NCI-H1417 (cell line): ENCODE data around the gene CCDC27.

Experiments
- DNase-seq, 3 experiments: peaks; one replicate each; lab custom pipeline; 2025; lab: John Stamatoyannopoulos, UW

Gene CCDC27

DNA sequence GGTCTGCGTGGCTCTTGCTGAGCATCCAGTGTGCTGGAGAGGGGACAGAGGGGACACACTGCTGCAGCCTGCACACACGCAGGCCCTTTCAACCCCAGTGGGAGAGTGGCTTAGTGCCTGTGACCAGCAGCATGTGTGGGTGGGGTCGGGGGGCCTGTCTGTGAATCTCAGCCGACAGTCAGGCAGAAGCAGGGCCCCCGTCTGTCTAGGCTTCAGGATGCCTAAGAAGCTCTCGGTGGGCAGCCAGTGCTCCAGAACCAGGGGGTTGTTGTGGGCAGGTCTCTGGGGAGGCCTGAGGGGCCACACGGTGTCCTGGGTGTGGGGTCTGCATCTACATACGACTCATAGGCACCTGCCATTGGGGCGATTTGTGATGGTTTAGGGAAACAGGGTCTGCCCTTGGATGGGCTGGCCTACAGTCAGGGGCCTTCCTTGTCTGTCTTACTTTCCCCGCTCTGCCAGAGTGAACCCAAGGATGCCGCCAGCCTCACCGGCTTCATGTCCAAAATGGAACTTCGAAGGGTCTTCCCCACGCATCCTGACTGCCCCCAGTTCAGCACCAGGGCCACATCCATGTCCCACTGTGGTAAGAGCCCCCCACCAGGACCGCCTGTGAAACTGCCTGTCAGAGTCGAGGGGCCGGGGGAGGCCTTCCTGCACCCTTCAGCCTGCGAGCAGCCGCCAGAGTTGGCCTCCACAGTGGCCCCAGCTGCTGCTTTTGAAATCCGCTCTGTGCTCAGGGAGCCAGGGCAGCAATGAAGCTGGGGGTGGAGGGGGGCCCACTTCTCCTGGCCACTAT, 1.6 kb downstream of the CCDC27 start:
- DNase-seq: no peak

DNA sequence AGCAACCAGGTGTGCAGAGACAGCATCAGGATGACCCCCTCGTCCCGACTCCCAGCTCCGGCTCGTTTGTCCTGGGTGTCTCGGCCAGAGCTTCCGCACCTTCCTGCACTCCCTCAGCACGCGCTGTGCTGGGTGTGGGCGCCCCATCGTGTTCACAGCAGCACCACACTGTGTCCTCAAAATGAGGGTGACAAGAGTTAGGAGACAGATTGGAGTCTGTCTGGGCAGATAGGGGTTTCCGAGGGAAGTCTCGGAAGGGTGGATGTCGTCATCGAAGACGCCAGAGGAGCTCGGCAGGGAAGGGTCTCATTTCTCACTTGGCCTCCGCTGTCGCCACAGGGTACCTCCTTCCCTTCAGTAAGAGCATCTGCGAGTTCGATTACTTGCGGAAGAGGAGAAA, 4.1 kb downstream of the CCDC27 start:
- DNase-seq: no peak

DNA sequence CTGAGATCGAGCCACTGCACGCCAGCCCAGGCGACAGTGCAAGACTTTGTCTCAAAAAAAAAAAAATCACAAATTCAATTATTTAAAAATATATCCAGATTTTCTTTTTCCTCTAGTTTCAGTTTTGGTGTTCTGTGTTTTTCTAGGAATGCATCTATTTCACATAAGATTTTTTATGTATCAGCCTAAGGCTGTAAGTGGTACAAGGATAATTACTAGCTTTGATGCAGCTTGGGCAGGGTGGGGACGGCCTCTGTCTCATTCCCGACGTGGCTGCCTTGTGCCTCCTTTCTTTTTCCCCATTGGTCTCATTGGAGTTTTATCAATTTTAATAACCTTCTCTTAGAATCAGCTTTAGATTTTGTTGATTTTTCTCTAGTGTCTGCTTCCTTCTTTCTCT, 6.9 kb downstream of the CCDC27 start:
- DNase-seq: no peak

DNA sequence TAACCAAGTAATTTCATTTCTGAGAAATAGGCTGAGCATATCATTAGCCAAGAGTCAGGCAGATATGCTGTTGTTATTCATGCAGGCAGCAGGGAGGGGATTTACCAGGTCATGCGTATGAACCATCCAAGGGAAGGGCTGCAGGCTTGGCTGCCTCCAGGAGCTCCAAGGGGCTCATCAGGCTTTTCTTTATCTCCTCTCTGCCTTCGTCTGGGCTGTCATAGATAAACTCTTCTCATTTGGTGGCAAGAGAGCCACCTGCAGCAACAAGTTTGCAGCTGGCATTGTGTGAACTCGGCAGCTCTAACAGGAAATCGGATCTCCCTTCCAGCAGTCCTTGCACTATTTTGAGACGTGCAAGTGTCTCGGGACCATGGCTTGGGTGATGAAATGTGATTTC, 7.5 kb downstream of the CCDC27 start:
- DNase-seq: no peak

DNA sequence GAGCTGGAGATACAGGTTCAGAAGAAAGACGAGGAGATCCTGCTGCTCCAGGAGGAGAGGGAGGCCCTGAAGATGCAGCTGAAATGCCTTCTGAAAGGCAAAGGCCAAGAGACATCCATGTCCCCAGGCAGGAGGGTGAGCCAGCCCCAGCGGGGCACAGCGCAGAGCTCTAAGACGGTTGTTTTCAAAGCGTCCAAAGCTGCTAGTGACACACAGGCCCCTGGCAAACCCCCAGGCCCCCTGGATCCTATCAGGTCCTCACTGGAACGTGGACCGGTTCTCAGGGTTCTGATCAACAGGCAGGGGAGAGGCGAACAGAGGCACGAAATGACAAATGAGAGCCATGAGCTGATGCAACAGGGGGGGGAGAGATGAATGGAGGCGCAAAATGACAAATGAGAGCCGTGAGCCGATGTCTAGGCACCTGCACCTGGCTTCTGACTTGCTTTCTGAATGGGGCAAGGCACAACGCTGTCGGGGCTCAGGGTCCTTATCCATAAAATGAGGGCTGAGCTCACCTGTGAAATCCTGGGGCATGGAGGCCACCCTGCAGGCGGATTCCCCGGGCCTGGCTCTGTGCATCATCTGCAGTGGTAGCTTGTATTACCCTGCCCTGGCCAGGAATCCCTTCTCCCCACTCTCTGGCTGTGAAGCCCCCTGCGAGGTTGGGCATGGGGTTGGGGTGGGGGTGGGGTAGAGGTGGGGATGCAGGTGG, 9.2 kb downstream of the CCDC27 start:
- DNase-seq: no peak

DNA sequence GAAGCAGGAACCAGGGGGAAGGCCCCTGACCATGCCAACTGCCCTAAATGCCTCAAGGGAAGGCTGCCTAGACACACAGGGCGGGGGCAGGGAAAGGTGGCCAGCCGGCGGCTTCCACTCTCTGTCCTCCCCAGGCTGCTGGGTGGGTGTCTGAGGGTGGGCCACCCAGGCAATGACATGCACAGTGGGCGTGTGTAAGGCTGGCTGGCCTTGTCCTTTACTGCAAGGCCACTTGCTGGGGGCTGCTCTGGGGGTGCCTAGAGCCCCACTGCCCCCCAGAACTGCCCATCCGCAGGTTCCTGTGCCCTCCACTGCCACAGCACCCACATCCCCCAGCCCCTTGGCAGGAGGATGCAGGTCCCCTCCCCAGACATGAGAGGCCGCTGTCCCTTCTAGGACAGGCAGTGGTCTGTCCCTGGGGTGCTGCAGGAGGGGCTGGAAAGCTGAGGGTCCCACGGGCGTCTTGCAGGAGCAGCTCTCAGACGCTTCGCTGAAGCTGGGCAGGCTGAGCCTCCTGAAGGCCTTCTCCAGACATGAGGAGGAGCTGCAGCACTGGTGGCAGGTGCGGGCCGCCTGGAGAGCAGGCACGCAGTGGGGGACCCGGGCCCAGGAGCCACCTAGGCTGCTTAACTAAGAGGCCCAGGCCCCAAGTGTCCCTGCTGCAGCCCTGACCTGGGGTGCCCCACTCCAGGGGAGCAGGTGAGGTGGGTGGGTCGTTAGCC, 10.1 kb downstream of the CCDC27 start:
- DNase-seq: no peak

DNA sequence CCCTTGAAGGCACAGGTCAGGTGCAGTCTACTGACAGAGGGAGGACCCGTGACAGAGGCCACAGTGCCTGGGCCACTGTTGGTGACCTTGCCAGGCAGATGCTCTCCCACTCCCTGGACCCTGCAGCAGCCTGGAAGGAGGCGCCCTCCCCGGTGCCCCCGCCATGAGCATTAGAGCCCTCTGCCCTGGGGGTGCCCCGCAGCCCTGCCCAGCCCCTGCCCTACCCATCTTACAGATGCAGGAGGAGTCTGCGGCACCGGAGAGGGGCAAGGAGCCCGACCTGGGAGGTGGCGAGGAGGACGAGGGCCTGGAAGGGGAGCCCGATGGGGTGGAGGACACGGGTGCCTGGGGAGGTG, 10.6 kb downstream of the CCDC27 start:
- DNase-seq: no peak

DNA sequence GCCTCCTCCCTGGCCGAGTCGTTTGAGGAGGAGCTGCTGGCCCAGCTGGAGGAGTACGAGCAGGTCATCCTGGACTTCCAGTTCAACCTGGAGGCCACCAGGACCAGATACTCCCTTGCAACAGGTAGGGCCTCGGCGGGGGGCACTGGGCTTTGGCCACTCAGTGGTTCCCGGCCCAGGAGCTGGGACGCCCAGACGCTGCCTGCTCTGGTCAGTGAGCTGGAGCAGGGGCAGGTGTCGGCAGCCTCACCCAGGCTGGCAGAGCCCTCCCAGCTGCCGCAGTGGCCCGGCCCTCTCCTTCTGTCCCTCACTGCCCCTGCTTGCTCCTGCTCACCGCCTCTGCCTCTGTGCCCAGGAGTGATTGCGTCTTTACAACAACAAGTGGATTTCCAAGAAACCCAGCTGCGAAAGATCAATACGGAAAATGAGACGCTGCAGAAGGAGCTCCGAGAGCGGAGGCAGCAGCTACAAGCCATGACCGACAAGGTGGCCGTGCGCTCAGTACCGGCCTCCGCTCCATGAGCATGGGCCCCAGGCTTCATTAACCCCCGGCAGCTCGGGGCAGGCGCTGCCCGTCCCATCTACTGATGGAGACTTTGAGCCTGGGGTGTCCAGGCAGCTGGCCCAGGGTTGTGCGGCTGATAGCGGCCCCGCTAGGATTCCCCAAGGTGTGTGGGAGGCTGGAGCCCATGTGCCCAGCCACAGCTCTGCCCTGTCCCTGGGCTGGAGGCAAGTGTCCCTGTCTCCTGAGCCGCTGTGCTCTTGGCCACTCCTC, 11.3 kb downstream of the CCDC27 start:
- DNase-seq: no peak

DNA sequence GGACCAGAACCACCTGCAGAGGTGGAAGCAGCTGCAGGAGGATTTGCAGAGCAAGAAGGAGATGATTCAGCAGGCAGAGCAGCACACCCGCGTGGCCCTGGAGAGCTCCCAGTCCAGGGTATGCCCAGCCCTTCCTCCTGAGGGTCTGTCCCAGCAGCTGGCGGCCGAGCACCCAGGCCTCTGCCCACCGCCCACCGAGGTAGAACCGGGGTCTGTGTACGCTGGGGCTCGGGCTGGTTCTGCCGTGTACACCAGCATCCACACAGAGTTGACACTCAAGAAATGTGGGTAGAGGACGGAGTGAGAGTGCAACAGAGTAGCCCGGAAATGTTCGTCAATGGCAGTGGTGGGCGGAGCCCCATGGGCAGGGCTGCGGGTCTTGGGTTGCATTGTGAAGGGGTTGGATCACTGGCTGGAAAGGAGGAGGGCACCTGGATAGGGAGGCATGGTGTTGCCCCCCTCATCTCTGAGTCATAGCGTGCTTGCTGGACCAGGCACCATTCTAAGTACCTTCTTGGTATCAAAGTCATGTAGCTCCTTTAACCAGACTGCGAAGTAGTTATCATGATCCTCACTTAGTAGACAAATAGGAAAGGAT, 15.2 kb downstream of the CCDC27 start:
- no peak for DNase-seq

DNA sequence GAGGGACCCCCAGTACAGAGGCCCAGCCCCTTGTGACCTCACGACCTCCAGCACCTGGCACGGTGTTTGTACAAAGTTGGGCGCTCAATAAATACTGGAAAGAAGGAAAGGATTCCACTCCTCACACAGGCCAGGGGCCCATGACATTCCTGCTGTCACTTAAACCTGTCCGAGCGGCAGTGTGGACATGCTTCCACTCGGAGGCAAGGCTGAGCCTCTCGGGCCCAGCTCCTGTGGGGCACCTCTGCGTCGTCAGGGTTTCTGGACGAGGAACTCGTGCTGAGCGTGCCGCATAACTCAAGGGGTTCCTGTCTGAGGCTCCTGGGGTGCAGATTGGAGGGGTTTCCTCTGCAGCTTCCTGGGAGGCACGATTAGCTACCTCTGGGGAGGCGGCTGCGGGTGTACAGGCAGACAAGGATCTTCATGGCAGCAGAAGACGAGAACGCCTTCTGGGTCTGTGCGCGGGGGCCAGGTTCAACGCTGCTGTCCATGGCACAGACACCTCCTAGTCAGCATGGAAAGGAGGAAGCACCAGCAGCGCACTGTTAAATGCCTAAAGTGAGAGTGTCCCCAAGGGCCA, 16.7 kb downstream of the CCDC27 start:
- DNase-seq: no peak

DNA sequence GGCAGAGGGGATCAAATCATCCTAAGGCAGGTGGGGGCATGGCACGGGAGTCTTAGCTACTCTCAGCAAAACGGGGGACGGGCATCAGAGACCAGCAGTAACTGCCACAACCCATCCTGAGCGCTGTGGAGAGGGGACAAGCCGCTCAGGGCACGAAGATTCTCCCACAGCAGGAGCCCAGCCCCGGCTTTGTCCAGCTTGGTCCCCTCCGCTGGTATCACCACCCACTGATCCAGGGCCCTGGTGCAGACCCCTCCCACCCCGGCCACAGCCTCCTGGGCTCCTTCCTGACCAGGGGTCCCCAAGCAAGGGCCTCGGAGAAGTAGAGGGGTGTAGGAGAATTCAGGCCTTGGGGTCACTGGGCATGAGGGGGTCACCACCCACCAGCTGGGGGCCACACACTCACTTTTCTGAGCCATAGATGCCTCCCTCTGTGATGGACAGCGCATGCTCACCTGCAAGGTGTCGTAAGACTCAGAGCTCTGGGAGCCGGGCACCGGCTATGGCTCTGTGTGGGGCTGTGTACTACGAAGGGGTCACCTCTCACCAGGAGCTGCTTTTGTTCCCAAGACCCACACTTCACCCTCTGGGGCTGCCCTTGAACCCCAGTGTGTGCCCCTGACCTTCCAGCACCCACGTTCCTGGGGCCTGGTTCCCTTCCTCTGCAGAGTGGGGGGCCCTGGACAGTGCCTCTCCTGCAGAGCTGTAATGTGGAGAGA, 18.0 kb downstream of the CCDC27 start:
- no peak for DNase-seq

DNA sequence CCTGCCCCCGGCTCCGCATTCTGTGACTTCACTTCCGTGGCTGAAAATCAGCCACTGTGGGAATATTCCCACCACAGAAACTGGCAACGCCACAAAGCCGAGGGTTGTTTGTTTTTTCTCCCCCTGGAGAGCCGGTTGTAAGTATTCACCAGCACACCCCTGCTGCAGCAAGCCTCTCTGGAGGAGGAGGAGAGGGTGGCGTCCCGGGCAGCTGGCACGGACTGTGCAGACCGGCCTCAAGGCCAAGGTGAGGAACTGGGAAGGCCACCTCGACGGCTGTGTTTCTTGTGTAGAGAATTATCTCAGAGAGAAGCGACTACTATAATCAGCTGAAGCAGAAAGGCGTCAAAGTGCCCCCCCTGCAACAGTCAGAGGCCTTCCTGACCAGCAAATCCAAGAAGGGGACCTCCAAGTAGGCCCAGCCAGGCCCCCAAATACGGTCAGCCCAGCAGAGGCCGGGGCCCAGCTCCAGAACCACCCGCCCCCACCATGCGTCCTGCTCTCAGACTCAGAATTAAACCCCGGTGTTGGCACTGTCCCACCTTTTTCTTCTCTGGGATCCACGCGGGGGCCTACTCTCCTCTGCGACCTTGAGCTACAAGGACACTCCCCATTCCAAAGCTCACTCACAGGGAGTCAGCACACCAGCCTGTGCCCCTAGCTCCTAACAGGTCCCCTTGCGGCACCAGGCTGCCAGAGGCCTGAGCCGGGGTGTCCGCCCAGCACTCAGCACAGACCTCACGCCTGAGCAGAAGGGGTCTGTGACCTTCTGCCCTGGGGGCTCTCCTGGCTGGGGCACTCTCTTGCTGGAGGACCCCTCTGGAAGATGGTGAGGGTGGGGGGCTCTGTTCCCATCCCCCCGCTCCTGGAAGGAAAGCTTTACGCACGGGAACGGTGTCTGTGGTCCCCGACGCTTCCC, 19.1 kb downstream of the CCDC27 start:
- DNase-seq: peak in 2 of 3 experiments; percentile 44 to 49

DNA sequence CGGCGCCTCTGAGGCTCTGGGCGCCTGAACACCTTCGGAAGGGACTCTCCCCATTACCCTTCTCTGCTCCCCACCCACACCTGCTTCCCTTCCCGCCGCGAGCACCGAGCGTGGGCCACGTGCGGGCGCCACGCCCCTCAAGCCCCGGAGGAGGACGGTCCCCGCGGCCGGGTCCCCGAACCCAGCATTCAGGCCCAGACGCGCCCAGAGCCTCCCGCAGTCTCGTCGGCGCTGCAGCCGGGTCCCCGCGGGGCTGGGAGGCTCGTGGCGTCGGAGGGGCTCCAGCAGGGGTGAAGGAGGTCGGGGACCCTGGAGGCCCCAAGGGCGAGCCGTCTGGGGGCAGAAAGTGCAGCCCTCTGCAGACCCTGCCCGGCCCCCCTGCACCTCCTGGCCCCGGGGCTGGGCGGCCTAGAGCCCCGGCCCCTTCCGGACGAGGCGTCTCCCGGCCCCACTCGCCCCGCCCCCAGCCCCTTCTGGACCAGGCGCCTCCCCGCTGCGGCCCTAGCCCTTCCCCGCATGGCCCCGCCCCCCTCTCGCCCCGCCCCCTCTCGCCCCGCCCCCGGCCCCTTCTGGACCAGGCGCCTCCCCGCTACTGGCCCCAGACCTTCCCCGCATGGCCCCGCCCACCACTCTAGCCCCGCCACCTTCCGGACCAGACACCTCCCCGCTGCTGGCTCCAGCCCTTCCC, 19.9 kb downstream of the CCDC27 start:
- DNase-seq: peak; percentile 67 to 85 (median 81)

DNA sequence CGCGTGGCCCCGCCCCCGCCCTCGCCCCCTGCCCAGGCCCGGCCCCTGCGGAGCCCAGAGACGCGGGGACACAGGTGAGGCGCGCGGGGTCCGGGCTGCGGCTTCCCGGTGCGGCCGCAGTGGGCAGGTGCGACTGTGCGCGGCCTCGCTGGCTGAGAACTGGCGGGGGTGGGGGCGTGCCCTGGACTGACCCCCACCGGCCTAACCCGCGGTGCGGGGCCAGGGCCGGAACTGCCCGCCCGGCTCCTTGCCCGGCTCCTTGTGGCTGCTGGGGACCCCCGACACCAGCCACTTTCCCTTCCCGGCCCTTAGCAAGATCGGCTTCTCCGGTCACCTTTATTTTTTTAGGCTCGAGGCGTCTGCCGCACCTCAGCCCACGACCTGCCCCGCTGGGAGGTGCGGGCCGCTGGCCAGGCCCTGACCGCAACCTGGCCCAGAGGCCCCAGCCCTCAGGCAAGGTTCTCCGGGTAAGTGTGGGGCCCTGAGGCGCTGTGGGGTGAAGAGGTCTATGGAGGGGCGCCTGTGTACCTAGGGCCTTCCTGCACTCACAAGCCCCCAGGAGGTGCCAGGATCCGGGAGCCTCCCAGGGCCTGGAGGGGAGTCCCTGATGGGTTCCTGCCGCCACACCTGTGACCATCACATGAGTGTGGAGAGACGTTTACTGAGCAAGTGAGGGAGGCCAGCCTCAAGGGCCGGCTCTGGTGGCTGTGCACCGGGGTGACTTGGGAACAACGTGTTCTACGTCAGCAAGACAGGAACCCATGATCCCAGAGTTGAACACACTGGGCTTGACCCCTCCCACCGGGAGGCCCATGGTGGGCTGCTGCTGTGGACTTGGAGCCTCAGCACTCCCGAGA, 20.7 kb downstream of the CCDC27 start, which contains the start of gene SMIM1:
Gene SMIM1, plus strand, starts transcription at position 35 of the 857 bp plus-strand sequence. CDS start 2,625 bp downstream, outside the sequence.
- DNase-seq: peak in 2 of 3 experiments; percentile 17 to 28

DNA sequence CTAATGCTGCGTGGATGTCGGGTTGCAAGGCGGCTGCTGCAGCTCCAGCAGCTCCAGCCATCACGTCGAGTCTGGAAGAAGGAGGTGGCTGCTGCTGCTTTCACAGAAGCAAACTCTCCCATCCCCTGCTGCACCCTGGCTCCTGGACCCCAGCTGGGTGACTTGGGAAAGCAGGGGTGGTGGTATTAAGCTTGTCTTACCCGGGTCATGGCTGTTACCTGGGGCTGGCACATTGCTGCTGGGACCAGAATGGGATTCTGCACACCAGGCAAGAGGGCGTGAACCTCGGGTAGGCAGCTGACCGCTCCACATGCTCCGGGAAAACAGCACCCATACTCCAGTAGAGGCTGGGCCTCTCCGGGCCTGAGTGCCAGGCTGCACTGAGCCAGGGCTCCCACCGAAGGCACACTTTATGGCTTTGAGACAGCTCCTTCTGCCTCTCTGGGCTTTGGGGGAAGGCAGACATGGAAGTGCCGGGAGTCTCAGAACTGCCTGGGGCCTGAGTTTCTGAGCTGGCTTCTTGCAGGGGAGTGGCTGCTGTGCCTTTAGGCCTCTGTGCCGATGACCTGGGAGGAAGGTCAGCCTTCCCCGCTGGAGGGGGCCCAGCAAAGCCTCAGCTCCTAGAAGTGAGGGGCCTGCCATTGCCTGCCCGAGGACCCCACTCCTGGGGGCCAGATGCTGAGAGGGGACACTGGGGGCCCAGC, 21.5 kb downstream of the CCDC27 start:
- DNase-seq: no peak

DNA sequence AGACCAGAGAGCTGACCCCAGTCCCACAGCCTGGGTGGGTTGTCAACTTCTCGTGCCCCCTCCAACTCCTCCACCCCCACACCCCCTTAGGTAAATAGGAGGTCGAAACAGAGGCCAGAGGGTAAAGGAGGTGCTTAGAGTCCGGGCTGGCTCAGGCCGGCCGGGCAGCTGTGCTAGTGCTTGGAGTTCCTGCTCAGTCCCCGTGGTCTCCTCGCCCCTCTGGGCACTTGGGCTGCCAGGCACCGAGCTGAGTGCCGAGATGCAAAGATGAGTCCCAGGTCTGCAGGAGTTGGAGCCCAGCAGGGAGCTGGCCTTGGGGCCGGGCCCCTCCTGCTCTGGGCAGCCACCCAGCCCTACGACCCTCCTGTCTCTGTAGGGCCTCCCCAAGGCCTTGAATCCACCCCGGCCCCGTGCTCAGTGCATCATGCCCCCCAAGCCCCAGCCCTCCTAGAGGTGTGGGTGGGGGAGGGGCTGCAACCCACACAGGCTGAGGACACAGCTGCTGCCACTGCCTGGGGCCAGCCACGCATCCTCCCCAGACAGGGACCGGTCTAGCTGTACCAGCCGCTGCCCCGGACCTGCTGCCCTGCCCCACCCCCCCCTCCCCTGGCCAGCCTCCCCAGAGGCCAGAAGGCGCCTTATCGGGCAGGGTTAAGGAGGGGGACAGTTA, 22.2 kb downstream of the CCDC27 start:
- no peak for DNase-seq
